Measurements from ENCODE around the gene RFX3.

The RFX3 gene

DNA sequence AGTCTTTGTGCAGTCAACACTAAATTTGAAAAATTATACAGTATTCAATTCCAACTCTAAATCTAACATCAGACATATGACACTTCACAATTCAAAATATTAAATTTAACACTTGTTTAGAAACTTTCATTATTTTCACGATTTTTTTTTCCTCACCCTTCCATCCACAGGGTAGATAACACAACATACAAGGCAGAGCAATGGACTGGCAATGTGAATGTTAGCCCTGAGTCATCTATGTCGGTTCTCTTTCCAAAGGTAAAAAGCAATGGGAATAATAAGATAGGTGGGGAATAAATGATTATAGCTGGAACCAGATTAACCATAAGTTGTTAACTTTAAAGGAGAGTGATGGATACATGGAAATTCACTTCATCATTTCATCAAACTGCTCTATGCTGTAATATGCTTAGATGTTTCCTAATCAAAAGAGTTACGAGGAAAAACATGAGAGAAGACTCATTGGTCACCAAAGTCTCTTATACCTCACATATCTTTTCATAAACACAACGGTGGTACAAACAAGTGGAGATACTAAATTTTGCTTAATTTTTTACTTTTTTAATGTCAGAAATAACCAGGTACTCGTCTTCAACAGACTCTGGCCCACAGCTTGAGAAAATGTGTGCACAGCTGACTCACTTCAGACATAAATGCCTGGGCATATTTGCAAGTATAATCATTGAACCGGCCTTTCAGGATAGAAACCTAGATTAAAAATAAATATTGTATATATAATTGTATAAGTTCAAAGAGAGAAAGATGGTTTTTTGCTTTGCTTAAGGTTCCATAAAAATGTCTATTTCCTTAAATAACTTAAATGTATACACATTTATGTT is 23.0 kb downstream of the RFX3 start:
- no peaks in the 10 kb centered on the region for H3K4me1 ChIP-seq (ENCODE audit: insufficient read depth, low read length)
- H2AFZ ChIP-seq (ENCODE audit: low read depth, low read length) = no peak overlapping the region
- no peak for DNase-seq
- TF ChIP-seq CTCF (IDR thresholded peaks at IDR 0.05; ENCODE audit: borderline replicate concordance, extremely low read depth, low read length, poor library complexity, severe bottlenecking) (no peak), EZH2 (IDR thresholded peaks at IDR 0.05; ENCODE audit: borderline replicate concordance, low read depth, low read length, severe bottlenecking) (no peak)
- H3K27ac ChIP-seq (ENCODE audit: low read length) = no peak overlapping the region
- no peak overlapping the region for H3K9ac ChIP-seq (ENCODE audit: low read depth, low read length)
- H3K27me3 ChIP-seq (ENCODE audit: insufficient read depth, low read length, poor library complexity) = no peaks in the 10 kb centered on the region
- H3K36me3 ChIP-seq (ENCODE audit: insufficient read depth, low read length) = no peaks in the 10 kb centered on the region
- H3K9me3 ChIP-seq (ENCODE audit: insufficient read depth, low read length, severe bottlenecking) = no peaks in the 10 kb centered on the region
- no peak overlapping the region for H3K4me2 ChIP-seq (ENCODE audit: insufficient read depth, low read length)
- H4K20me1 ChIP-seq (ENCODE audit: insufficient read depth, low read length) = no peaks in the 10 kb centered on the region
- H3K4me3 ChIP-seq (ENCODE audit: low read depth in 1 of 2, low read length in 2 of 2) = no peak overlapping the region
- no peaks in the 10 kb centered on the region for H3K79me2 ChIP-seq (ENCODE audit: insufficient read depth, low read length)
- ATAC-seq (ENCODE audit: insufficient read depth, low read depth) = no peak

DNA sequence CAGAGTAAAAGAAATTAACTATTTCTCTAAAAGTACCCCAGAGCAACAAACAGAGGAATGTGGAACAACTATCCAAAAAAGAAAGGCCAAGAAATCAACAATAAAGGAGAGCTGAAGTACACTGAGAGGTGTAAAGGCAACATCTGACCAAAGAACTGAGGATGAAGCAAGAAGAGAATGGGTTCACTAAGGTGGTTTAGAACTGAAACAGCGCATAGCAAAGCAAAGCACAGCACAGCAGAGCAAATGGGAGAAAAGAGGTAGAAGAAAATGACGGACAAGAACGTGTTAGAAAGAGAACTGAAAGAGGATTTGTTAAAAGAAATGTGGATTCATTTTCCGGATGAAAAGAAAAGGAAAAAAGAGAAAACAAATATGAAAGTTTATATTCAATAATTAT is 25.8 kb downstream of the RFX3 start:
- H3K4me3 ChIP-seq (ENCODE audit: low read depth in 1 of 2, low read length in 2 of 2) = no peak overlapping the region
- no peak overlapping the region for H3K4me2 ChIP-seq (ENCODE audit: insufficient read depth, low read length)
- H3K79me2 ChIP-seq (ENCODE audit: insufficient read depth, low read length) = no peaks in the 10 kb centered on the region

DNA sequence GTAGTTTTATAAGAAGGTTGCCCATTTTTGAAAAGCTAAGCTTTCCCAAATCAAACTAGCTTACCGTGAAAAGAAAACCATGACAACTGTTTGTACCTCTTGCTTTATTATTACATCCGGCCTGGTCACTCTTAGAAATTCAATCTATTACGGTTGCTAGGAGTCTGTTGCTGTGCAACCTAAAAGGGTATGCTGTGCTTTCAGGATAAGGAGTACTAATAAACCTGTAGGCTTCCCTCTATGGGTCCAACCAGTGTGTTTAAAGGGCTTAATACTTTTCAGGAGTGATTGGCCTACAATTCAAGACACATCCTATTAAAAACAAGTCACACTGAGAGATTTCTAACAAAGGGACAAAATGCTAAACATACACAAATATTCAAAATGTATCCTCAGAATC is 27.1 kb downstream of the RFX3 start:
- no peaks in the 10 kb centered on the region for H3K9me3 ChIP-seq (ENCODE audit: insufficient read depth, low read length, severe bottlenecking)
- H3K27me3 ChIP-seq (ENCODE audit: insufficient read depth, low read length, poor library complexity) = no peaks in the 10 kb centered on the region
- no peaks in the 10 kb centered on the region for H4K20me1 ChIP-seq (ENCODE audit: insufficient read depth, low read length)
- no peaks in the 10 kb centered on the region for H3K79me2 ChIP-seq (ENCODE audit: insufficient read depth, low read length)
- no peaks in the 10 kb centered on the region for H3K36me3 ChIP-seq (ENCODE audit: insufficient read depth, low read length)
- TF ChIP-seq EZH2 (IDR thresholded peaks at IDR 0.05; ENCODE audit: borderline replicate concordance, low read depth, low read length, severe bottlenecking) (no peak), CTCF (IDR thresholded peaks at IDR 0.05; ENCODE audit: borderline replicate concordance, extremely low read depth, low read length, poor library complexity, severe bottlenecking) (no peak)
- no peak for DNase-seq
- H3K27ac ChIP-seq (ENCODE audit: low read length) = no peak overlapping the region
- H3K4me3 ChIP-seq (ENCODE audit: low read depth in 1 of 2, low read length in 2 of 2) = no peak overlapping the region
- ATAC-seq (ENCODE audit: insufficient read depth, low read depth) = no peak
- H3K9ac ChIP-seq (ENCODE audit: low read depth, low read length) = no peak overlapping the region
- no peak overlapping the region for H3K4me2 ChIP-seq (ENCODE audit: insufficient read depth, low read length)
- no peaks in the 10 kb centered on the region for H3K4me1 ChIP-seq (ENCODE audit: insufficient read depth, low read length)
- H2AFZ ChIP-seq (ENCODE audit: low read depth, low read length) = no peak overlapping the region

More for the DNA sequence above, 25.8 kb downstream of the RFX3 start:
- H3K9ac ChIP-seq (ENCODE audit: low read depth, low read length) = no peak overlapping the region
- H2AFZ ChIP-seq (ENCODE audit: low read depth, low read length) = no peak overlapping the region
- H3K36me3 ChIP-seq (ENCODE audit: insufficient read depth, low read length) = no peaks in the 10 kb centered on the region
- no peaks in the 10 kb centered on the region for H4K20me1 ChIP-seq (ENCODE audit: insufficient read depth, low read length)
- TF ChIP-seq CTCF (IDR thresholded peaks at IDR 0.05; ENCODE audit: borderline replicate concordance, extremely low read depth, low read length, poor library complexity, severe bottlenecking) = no peak
- no peak for TF ChIP-seq EZH2 (IDR thresholded peaks at IDR 0.05; ENCODE audit: borderline replicate concordance, low read depth, low read length, severe bottlenecking)
- no peaks in the 10 kb centered on the region for H3K4me1 ChIP-seq (ENCODE audit: insufficient read depth, low read length)
- no peaks in the 10 kb centered on the region for H3K27me3 ChIP-seq (ENCODE audit: insufficient read depth, low read length, poor library complexity)
- H3K27ac ChIP-seq (ENCODE audit: low read length) = no peak overlapping the region
- ATAC-seq (ENCODE audit: insufficient read depth, low read depth) (no peak), DNase-seq (no peak)
- no peaks in the 10 kb centered on the region for H3K9me3 ChIP-seq (ENCODE audit: insufficient read depth, low read length, severe bottlenecking)
